ENCODE results near the gene NRG3.

NRG3 gene

GRCh38 chr10:82874671-82875070 lies 999.7 kb downstream of the NRG3 start:
- CTCF ChIA-PET: no interaction called here
- Histone ChIP-seq H3K9me3 (ENCODE audit: control insufficient read depth, insufficient read depth, low read depth, low read length) (no peaks in the 10 kb centered on the region), H3K27ac (ENCODE audit: extremely low read depth, low read depth, low read length) (no peak overlapping the region), H3K4me3 (ENCODE audit: low read depth, low read length) (no peak overlapping the region), H3K36me3 (ENCODE audit: control insufficient read depth in 2 of 2, insufficient read depth in 1 of 2, low read length in 2 of 2) (no peaks in the 10 kb centered on the region), H3K4me1 (ENCODE audit: control insufficient read depth, insufficient read depth, low read length) (no peaks in the 10 kb centered on the region)
- POLR2A ChIA-PET: no interaction called here
- TF ChIP-seq ZNF677 (tag by site-specific recombination; IDR thresholded peaks at IDR 0.05) (no peak), YY2 (tag by site-specific recombination; IDR thresholded peaks at IDR 0.05) (no peak), GLIS2 (tag by site-specific recombination; IDR thresholded peaks at IDR 0.05) (no peak), ZNF624 (tag by site-specific recombination; IDR thresholded peaks at IDR 0.05) (no peak), BCL11B (tag by site-specific recombination; IDR thresholded peaks at IDR 0.05; ENCODE audit: low read depth) (no peak), ZNF843 (tag by site-specific recombination; IDR thresholded peaks at IDR 0.05) (no peak), ZNF133 (tag by site-specific recombination; IDR thresholded peaks at IDR 0.05) (no peak), ZNF561 (tag by site-specific recombination; IDR thresholded peaks at IDR 0.05; ENCODE audit: borderline replicate concordance) (no peak), SCRT1 (tag by site-specific recombination; IDR thresholded peaks at IDR 0.05; ENCODE audit: borderline replicate concordance) (no peak), ZSCAN18 (tag by site-specific recombination; IDR thresholded peaks at IDR 0.05) (no peak), ZNF366 (tag by site-specific recombination; conservative IDR thresholded peaks at IDR 0.05) (no peak)

GRCh38 chr10:82880776-82881290 lies 1005.8 kb downstream of the NRG3 start:
- CTCF ChIA-PET: no interaction called here
- no peak for TF ChIP-seq HIC1 (tag by site-specific recombination; IDR thresholded peaks at IDR 0.05)
- TF ChIP-seq ZNF48 (tag by site-specific recombination; IDR thresholded peaks at IDR 0.05): no peak
- TF ChIP-seq ZFHX2 (tag by site-specific recombination; conservative IDR thresholded peaks at IDR 0.05): no peak
- no peak for TF ChIP-seq HOXD13 (CRISPR knock-in tag; IDR thresholded peaks at IDR 0.05; ENCODE audit: borderline replicate concordance)
- no peak for TF ChIP-seq ZNF280D (tag by site-specific recombination; IDR thresholded peaks at IDR 0.05)

GRCh38 chr10:82882722-82883121 lies 1007.7 kb downstream of the NRG3 start:
- TF ChIP-seq ZNF701 (tag by site-specific recombination; IDR thresholded peaks at IDR 0.05) (no peak), PRDM4 (tag by site-specific recombination; IDR thresholded peaks at IDR 0.05) (no peak), ZNF24 (tag by site-specific recombination; IDR thresholded peaks at IDR 0.05) (no peak), ZBTB48 (tag by site-specific recombination; IDR thresholded peaks at IDR 0.05) (no peak), ZNF155 (tag by site-specific recombination; IDR thresholded peaks at IDR 0.05) (no peak), ZNF202 (tag by site-specific recombination; IDR thresholded peaks at IDR 0.05; ENCODE audit: borderline replicate concordance) (no peak), ZNF211 (tag by site-specific recombination; IDR thresholded peaks at IDR 0.05; ENCODE audit: low read depth) (no peak)
- Histone ChIP-seq H3K4me3 (ENCODE audit: low read depth, low read length) (no peak overlapping the region), H3K9me3 (ENCODE audit: control insufficient read depth, insufficient read depth, low read depth, low read length) (no peaks in the 10 kb centered on the region), H3K36me3 (ENCODE audit: control insufficient read depth in 2 of 2, insufficient read depth in 1 of 2, low read length in 2 of 2) (no peaks in the 10 kb centered on the region), H3K27ac (ENCODE audit: extremely low read depth, low read depth, low read length) (no peak overlapping the region), H3K4me1 (ENCODE audit: control insufficient read depth, insufficient read depth, low read length) (no peaks in the 10 kb centered on the region; the same call in 1 of the 2 replicates)
- CTCF ChIA-PET: no interaction called here
- POLR2A ChIA-PET: no interaction called here

More at GRCh38 chr10:82880776-82881290, 1005.8 kb downstream of the NRG3 start:
- Histone ChIP-seq H3K9me3 (ENCODE audit: control insufficient read depth, insufficient read depth, low read depth, low read length) (no peaks in the 10 kb centered on the region), H3K27ac (ENCODE audit: extremely low read depth, low read depth, low read length) (no peak overlapping the region), H3K4me3 (ENCODE audit: low read depth, low read length) (no peak overlapping the region), H3K36me3 (ENCODE audit: control insufficient read depth in 2 of 2, insufficient read depth in 1 of 2, low read length in 2 of 2) (no peaks in the 10 kb centered on the region), H3K4me1 (ENCODE audit: control insufficient read depth, insufficient read depth, low read length) (no peaks in the 10 kb centered on the region; the same call in 1 of the 2 replicates)
- POLR2A ChIA-PET: no interaction called here

Data from HEK293 (cell line).